Astrocyte of the hippocampus (primary cell): ENCODE data around the gene DCTN5.
A peak's percentile ranks its signal among the peaks of the same experiment; 100 is the strongest.
"Not testable (repeated sequence)": the region's sequence is repeated elsewhere in the genome, so short reads cannot be mapped to it uniquely, and the experiment has no call there.

Experiments used
- DNase-seq: peaks from one replicate; pipeline ENCODE4 v3.0.0; 2011; ENCODE audit warnings: low read depth, low spot score

DCTN5 gene

DNA sequence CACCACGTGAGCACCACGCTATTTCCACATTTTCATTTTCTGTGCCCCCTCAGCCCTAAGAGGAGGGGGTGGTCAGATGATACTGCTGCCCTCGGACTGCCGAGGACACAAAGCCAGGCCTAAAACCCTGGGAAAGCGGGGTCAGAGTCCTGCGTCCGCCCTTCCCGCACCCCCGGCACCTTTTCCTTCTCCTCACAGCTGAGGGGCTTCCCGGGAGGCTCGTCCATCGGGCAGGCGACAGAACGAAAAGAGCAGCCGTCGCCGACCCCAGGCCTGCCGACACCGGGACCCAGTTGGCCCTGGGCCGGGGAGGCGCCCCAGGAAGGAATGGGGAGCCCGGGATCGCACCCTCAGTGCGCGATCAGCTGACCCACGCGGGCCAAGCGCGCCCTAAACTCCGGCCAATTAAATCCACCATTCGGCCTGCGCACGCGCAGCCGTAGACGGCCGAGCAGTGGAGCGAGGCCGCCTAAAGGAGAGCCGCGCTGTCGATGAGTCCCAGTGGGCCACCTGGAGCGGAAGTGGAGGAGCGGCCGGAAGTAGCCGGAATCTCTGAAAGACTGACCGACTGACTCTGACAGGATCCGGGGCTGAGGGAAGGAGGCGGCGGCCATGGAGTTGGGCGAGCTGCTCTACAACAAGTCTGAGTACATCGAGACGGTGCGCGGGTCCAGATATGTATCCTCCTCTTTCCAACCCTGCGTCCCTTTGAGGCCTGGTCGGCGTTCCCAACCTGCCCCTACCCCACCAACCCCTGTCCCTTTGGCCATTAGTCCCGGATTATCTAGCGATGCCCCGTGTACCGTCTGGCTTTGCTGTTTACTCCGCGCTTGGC lies at the start of gene DCTN5, which contains the start of gene PALB2:
Gene DCTN5 (plus strand): TSS at position 536 of the 835 bp plus-strand sequence. CDS start 77 bp downstream, at position 613.
Gene PALB2 (minus strand): TSS at position 380 of the 835 bp plus-strand sequence. CDS start 153 bp downstream, at position 227.
- DNase-seq = peak; percentile 97

DNA sequence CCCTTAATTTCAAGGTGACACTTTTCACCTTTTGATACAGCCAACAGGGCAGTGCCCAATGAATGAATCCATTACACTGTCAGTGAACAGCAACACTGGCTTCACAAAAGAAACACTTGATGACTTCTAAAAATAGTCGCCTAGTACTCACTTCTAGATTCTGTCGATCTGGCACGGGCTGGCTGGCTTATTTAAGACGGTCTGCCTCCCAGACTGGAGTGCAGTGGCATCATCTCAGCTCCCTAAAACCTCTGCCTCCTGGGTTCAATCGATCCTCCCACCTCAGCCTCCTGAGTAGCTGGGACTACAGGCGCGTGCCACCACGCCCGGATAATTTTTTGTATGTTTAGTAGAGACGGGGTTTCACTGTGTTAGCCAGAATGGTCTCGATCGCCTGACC lies 47.1 kb upstream of the DCTN5 start:
- DNase-seq = no peak

DNA sequence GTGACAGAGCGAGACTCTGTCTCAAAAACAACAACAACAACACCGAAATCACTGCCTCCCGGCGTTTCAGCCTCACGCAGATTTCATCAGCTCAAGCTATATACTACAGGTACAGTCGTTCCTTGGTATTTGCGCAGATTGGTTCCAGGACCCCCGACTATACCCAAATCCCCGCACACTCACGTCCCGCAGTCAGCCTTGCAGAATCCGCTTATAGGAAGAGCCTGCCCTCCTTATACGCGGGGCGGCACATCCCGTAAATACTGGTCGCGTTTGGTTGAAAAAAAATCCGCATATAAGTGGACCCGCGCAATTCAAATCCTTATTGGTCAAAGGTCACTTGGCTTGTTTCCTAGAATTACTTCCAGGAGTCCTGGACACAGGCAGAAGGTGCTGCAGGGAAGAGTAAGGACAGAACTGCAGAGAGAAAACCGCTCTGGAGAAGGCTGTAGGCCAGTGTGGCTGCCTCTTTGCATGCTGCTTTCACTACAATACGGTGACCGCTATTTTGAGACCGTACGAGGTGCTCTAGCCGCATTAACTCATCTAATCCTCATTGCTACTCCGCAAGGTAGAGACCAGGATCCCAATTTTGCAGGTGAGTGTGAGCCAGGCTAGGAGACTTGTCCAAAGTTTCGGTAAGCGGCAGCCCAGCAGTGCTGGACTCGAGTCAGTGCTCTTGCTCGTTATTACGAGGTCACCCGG lies 45.9 kb upstream of the DCTN5 start:
- DNase-seq = peak; percentile 24

DNA sequence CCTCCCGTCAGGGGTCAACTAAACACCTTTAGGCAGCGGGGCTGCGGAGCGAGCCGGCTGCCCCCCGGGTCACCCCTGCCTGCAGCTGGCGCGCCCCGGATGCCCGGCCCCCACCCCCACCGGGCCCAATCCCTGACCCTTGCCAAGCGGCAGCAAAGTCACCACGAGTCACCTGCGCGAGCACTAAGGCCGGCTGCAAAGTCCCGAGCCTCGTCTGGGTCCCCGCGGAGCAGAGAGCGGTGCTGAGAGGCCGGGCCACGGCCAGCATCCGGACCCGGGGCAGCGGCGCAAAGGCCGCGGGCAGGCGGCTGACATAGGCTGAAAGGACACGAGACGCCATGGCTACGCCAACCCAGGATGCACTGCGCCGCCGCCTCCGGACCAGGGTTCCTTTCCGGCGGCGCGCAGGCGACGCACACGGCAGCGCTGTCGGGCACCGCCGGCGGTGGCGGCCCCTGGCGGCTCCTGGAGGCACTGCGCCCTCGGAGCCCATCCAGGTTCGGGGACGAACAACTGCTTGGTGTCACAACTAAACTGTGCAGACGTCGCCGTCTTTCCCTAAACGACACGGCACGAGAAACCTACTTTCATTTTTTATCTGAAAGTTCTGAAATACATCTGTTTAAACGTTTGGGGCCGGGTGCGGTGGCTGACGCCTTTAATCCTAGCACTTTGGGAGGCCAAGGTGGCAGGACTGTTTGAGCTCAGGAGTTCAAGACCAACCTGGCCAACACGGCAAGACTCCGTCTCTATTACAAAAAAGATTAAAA lies 45.1 kb upstream of the DCTN5 start, which contains the start of gene NDUFAB1:
Gene NDUFAB1 (minus strand): TSS at position 366 of the 770 bp plus-strand sequence. CDS start 26 bp downstream, at position 340.
- peak; percentile 97 for DNase-seq

DNA sequence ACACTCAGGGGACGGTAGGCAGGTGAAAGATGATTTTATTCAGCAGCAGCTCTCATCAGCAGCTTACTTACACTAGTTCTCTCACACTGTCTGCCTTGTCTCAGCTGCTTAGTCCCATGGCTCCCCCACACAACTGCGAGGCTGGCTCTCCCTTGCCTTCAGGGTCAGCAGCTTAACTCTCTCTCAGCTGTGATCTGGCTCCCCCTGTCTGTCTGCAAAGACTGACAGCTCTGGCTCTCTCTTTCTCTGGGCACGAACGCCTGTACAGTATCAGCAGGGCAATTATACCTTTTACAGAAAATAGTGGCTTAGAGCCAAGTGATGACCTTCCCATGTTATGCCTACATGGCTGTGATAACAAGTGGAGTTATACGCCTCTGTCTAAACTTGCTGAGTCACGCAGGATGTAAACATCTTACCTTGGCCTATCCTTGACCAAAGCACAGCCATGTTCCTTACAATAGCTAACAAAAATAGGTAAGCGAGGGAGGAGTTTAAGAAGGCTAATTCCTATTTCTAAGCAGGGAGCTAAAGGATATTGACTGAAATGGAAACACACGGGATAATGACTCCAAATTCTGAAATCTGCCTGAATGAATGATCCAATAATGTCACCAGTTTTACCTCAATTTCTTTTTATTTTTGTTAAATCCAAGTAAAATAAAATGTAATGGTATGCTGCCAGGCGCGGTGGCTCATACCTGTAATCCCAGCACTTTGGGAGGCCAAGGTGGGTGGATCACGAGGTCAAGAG lies 44.1 kb upstream of the DCTN5 start:
- no peak for DNase-seq

DNA sequence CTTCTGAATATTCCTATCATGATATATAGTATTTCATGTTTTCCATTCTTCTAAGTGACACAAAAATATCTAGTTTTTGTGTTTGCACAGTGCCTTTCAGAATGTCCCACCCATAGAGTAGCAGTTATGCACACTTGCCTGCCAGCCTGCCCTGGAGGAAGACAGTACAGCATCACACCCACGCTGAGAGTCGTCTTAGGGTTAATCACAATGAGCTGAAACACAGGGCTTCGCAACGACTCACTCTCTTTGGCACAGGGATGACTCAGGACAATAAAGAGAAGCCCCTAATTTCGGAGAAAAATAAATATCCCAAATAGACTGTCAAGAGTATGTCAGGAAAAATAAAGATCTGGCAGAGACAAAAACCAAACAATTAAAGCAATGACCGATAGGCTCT lies 33.5 kb upstream of the DCTN5 start:
- DNase-seq = no peak

DNA sequence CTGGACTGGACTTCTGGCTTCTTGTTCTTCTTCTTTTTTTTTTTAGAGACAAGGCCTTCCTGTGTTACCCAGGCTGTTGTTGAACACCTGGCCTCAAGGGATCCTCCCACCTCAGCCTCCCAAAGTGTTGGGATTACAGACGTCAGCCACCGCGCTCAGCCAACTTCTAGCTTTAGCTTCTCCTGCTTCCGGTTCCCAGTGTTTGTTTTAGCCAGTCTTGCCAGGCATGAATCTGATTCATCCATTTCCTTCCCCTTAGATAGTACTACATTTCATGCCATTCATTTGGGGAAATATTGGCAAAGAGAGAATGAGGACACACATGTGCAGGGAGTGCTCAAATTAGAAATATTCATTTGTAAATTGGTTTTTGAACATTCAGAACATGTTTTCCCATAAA lies 33.1 kb upstream of the DCTN5 start:
- peak; percentile 20 for DNase-seq

DNA sequence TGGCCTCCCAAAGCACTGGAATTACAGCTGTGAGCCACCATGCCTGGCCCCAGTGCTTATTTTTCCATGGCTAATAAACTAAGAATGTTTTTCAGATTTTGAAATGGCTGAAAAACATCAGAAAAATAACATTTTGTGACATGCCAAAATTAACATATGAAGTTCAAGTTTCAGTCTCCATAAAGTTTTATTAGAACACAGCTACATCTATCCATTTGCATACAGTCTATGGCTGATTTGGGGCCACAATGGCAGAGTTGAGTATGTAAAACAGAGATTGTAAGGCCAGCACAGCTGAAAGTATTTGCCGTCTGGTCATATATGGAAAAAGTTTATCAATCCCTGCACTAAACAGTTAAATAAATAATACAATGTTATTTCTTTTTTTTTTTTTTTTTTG lies 31.3 kb upstream of the DCTN5 start:
- DNase-seq = no peak

DNA sequence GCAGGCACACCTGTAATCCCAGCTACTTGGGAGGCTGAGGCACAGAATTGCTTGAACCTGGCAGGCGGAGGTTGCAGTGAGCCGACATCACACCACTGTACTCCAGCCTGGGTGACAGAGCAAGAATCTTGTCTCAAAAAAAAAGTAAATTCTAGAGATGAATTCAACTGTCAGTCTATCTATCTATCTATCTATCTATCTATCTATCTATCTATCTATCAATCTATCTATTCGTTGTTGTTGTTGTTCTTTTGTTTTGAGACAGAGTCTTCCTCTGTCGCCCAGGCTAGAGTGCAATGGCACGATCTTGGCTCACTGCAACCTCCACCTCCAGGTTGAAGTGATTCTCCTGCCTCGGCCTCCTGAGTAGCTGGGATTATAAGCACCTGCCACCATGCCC lies 30.4 kb upstream of the DCTN5 start:
- not testable (repeated sequence) for DNase-seq

DNA sequence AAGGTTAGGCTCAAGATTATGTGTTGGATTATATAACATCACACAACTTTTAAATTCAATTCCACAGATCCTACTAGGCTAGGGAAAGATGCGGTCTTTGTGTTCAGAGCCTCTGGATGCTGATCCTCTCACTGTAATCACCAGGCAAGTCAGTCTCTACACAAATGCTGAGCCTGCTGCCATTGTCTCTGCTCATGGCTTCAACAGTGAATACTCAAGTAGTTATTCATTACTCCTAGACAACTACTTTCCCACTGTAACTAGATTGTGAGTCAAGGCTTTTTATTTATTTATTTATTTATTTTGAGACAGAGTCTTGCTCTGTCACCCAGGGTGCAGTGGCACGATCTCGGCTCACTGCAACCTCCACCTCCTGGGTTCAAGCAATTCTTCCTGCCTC lies 29.3 kb upstream of the DCTN5 start:
- DNase-seq = no peak

DNA sequence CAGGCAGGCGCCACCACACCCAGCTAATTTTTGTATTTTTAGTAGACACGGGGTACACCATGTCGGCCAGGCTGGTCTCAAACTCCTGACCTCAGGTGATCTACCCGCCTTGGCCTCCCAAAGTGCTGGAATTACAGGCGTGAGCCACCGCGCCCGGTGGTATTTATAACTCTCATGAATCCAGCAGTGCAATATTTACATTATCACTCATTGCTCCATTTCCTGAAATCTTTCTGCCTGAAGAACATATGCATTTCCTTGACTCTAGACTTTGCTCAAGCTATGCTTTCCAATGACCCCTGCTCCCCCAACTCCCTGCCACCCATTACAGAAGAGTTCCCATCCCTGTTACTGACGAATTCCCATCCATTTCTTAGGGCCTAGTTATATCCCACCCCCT lies 25.5 kb upstream of the DCTN5 start:
- DNase-seq = no peak

DNA sequence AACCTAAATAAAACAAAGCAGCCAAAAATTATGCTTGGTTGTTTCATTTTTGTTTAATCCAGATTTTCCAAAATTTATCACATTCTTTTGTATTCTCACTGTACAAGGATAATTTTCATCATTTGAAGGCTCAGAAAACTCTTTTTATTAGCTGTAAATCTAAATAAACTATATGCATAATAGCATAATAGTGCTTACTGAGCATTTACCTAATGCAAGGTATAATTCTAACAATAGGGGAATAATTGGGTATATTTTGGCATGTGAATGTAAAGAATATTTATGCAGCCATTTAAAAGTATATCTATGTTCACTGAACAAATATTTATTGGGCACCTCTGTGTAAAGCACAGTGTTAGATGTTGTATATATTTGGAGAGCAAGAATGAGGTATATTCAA lies 17.2 kb upstream of the DCTN5 start:
- no peak for DNase-seq

DNA sequence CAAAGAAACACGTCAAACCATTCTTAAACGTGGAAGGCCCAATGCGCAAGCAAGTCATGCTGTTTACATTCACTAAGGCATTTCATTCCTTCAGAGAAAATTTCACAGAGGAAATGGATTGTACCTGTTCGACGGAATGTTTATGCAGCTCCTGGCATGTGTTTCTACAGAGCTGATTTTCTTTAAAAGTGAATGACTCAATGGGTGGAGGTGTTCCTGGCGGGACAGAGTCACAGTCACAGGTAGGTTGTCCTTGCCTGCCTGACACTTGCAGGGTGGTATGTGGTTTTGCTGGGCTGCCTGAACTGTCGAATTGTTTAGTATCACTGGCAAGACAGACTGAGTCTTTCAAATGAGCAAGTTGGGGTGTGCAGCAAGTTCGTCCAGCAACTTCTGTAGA lies 11.8 kb upstream of the DCTN5 start:
- DNase-seq = no peak

DNA sequence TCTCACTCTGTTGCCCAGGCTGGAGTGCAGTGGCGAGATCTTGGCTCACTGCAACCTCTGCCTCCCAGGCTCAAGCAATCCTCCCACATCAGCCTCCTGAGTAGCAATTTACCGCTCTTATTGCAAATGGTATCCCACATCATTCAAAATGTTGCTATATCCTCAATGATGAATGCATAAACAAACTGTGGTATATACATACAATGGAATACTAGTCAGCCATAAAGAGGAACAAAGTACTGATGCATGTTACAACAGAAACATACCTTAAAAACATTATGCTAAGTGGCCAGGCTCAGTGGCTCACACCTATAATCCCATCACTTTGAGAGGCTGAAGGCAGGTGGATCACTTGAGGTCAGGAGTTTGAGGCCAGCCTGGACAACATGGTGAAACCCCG lies 9.4 kb upstream of the DCTN5 start:
- not testable (repeated sequence) for DNase-seq

DNA sequence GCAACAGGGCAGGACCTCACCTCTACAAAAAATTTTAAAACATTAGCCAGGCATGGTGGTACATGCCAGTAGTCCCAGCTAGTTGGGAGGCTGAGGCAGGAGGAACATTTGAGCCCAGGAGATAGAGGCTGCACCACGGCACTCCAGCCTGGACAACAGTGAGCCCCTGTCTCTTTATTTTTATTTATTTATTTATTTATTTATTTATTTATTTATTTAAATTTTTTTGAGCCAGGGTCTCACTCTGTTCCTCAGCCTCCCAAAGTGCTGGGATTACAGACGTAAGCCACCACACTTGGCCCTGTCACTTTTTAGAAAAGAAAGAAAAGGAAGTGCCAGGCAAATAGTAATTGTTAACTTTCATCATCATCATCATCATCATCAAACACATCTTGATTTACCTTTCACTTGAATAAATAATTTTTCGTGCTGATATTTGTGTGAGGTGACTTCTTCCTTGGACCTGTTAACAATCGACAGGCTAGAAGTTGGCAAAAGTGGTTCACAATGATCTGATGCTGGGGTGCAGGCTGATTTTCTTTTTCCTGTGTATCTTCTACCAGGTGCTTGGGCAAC lies 6.7 kb upstream of the DCTN5 start:
- DNase-seq = no peak

DNA sequence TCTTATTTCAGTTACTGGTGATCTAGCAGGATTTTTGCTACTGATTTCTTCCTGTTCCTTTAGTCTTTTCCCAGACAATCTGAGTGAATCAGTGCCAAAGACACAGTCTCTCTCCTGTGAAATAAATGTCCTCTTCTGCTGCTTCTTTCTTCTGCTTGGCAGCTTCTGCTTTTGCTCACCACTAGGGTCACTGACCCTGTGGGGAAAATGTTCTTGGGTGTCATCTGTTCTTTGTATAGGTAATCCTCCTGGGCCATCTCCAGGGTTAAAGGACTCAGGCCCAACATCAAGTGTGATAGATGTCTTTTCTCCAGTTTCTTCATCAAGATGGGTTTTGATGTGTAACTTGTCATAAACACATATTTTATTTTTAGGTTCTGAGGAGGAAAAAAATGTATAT lies 5.3 kb upstream of the DCTN5 start:
- DNase-seq = no peak

DNA sequence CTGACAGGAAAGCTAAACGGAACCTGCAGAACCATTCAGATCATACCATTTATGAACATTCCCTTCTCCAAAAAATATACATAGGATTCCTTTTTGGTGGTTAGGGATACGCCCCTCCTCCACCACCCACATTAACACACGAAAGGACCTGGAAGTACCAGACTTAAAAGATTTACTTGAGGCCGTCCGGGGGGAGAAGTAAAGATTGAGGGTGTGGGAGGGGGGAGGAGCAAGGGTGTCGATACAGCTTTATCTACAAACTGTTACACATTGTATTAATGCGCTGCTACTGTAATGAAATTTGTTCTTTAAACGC lies 693 bp upstream of the DCTN5 start:
- no peak for DNase-seq

DNA sequence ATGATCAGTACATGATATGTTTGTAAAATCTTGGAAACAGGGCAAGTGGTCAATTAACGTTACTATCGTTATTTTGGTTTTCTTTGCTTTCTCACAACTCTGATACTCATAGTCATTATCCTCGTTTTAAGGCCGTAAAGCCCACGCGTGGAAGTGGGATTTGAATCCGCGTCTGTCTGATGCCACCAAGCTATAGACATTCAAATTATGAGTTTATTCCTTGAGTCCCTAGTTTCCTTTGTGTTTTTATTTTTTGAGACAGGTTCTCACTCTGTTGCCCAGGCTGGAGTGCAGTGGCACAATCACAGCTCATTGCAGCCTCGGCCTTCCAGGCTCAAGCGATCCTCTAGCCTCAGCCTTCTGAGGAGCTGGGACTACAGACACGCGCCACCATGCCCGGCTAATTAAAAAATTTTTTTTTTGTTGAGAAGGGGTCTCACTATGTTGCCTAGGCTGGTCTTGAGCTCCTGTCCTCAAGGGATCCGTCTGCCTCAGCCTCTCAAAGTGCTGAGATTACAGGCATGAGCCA lies 1.0 kb downstream of the DCTN5 start:
- DNase-seq = no peak

DNA sequence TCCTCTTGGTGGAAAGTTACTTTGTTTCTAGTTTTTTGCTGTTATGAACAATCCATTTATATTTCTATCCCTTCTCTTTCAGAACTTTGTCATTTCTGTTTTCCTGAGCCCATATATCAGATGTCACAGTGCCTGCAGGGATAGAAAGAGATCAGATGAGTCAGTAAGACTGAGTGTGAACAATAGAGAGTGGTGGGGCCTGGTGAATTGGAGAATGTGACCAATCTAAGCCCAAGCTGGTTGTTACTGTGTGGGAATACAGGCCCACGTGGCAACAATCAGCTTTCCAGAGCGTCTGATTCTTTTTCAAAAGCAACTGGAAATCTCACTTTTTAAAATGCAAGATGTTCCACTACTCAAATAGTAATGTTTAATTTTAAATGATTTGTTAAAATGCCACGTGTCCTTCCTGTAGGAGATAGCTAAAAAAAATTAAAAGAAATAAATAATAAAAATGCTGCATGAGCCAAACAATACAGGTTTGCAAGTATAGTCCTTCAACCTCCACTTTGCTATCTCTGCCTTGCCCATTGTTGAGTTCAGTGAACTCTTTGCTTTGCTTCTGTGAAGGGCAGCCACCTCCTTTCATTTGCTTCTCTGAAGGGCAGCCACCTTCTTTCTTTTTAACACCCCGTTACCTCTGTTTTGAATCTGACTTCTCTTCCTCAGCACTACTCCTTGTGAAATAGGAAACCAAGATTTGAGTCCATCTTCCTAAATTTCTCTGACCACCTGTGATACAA lies 9.6 kb downstream of the DCTN5 start:
- peak; percentile 58 for DNase-seq

DNA sequence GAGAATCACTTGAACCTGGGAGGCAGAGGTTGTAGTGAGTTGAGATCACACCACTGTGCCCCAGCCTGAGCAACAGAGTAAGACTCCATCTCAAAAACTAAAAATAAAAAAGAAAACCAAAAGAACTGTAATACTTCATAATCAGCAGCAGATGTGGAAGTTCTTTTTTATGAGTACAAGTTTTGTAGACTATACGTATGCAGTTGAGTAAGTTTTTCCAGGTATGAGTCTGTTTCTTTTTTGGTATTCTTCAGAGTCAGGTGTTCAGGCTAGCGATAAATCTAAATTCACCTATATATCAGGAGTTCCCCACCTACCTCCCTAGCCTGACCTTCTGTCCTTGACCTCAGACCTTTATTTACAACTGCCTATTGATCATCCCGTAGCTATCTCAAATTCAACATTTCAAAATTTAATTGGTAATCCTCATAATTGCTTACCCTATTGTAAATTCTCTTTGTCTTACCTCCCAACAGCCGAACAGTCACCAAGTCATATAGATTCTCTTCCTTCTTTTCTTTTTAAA lies 10.7 kb downstream of the DCTN5 start:
- DNase-seq = no peak
